ENCODE measurements around the gene VPS26C.
"Not testable (repeated sequence)": the region's sequence is repeated elsewhere in the genome, so short reads cannot be mapped to it uniquely, and the experiment has no call there.

VPS26C gene

GRCh38 chr21:37292041-37292440 lies 24.9 kb upstream of the VPS26C start:
- H3K36me3 ChIP-seq (replicated peaks; ENCODE audit: insufficient read depth, low read length): no peaks in the 10 kb centered on the region
- H3K9ac ChIP-seq (ENCODE audit: low read length): no peak overlapping the region
- DNase-seq: no peak
- no peaks in the 10 kb centered on the region for H3K27me3 ChIP-seq (replicated peaks; ENCODE audit: insufficient read depth, low read length)
- H3K9me2 ChIP-seq (replicated peaks; ENCODE audit: insufficient read depth, low read length): no peaks in the 10 kb centered on the region
- no peaks in the 10 kb centered on the region for H3K9me3 ChIP-seq (replicated peaks; ENCODE audit: insufficient read depth, low read length)
- TF ChIP-seq EZH2 (optimal IDR thresholded peaks at IDR 0.05; ENCODE audit: low read depth, low read length) (no peak), CTCF (IDR thresholded peaks at IDR 0.05; ENCODE audit: low read length) (no peak), EZH2phosphoT487 (IDR thresholded peaks at IDR 0.05; ENCODE audit: low read length) (no peak)
- H3K79me2 ChIP-seq (ENCODE audit: low read length): no peaks in the 10 kb centered on the region
- H4K20me1 ChIP-seq (ENCODE audit: insufficient read depth, low read length): no peaks in the 10 kb centered on the region
- H3K4me1 ChIP-seq (ENCODE audit: low read length): no peaks in the 10 kb centered on the region
- no peak overlapping the region for H3K4me3 ChIP-seq (ENCODE audit: low read length)
- no peak overlapping the region for H2AFZ ChIP-seq (ENCODE audit: low read length)
- H3K27ac ChIP-seq (ENCODE audit: low read length): no peak overlapping the region
- no peak overlapping the region for H3K4me2 ChIP-seq (ENCODE audit: low read depth, low read length)
- no peaks in the 10 kb centered on the region for H3F3A ChIP-seq (ENCODE audit: insufficient read depth, low read length)

DNA sequence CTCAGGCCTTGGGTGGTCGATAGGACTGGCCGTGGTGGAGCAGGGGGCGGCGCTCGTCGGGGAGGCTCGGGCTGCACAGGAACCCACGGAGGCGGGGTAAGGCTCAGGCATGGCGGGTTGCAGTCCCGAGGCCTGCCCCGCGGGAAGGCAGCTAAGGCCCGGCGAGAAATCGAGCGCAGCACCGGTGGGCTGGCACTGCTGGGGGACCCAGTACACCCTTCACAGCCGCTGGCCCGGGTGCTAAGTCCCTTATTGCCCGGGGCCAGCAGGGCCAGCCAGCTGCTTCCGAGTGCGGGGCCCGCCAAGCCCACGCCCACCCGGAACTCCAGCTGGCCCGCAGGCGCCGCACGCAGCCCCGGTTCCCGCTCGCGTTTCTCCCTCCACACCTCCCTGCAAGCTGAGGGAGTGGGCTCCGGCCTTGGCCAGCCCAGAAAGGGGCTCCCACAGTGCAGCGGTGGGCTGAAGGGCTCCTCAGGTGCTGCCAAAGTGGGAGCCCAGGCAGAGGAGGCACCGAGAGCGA lies 16.1 kb upstream of the VPS26C start:
- not testable (repeated sequence) for H3K4me2 ChIP-seq (ENCODE audit: low read depth, low read length); DNase-seq; H3K9ac ChIP-seq (ENCODE audit: low read length); H3K36me3 ChIP-seq (replicated peaks; ENCODE audit: insufficient read depth, low read length); H3K9me3 ChIP-seq (replicated peaks; ENCODE audit: insufficient read depth, low read length); H4K20me1 ChIP-seq (ENCODE audit: insufficient read depth, low read length); H3K27ac ChIP-seq (ENCODE audit: low read length); H3K9me2 ChIP-seq (replicated peaks; ENCODE audit: insufficient read depth, low read length); H3K4me1 ChIP-seq (ENCODE audit: low read length); H3K4me3 ChIP-seq (ENCODE audit: low read length); H3K79me2 ChIP-seq (ENCODE audit: low read length); H3F3A ChIP-seq (ENCODE audit: insufficient read depth, low read length); H3K27me3 ChIP-seq (replicated peaks; ENCODE audit: insufficient read depth, low read length); H2AFZ ChIP-seq (ENCODE audit: low read length)

GRCh38 chr21:37282602-37283001 lies 15.5 kb upstream of the VPS26C start:
- not testable (repeated sequence) for H2AFZ ChIP-seq (ENCODE audit: low read length); H3K4me2 ChIP-seq (ENCODE audit: low read depth, low read length); H3K4me1 ChIP-seq (ENCODE audit: low read length); H3K9me2 ChIP-seq (replicated peaks; ENCODE audit: insufficient read depth, low read length); H3F3A ChIP-seq (ENCODE audit: insufficient read depth, low read length); H3K4me3 ChIP-seq (ENCODE audit: low read length); H3K9me3 ChIP-seq (replicated peaks; ENCODE audit: insufficient read depth, low read length); H3K27ac ChIP-seq (ENCODE audit: low read length); H3K36me3 ChIP-seq (replicated peaks; ENCODE audit: insufficient read depth, low read length); H3K79me2 ChIP-seq (ENCODE audit: low read length); H3K27me3 ChIP-seq (replicated peaks; ENCODE audit: insufficient read depth, low read length); H4K20me1 ChIP-seq (ENCODE audit: insufficient read depth, low read length); DNase-seq; H3K9ac ChIP-seq (ENCODE audit: low read length)

DNA sequence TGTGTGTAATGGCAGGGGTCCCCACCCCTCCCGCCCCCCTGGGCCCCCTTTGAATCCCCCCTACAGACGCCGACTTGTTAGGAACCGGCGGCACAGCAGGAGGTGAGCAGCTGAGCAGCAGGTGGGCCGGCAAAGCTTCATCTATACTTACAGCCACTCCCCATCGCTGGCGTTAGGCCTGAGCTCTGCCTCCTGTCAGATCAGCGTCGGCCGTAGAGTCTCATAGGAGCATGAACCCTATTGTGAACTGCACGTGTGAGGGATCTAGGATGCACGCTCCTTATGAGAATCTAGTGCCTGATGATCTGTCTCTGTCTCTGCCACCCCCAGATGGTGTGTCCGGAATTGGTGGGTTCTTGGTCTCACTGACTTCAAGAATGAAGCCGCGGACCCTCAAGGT lies 14.9 kb upstream of the VPS26C start:
- H3K4me1 ChIP-seq (ENCODE audit: low read length): no peaks in the 10 kb centered on the region
- no peaks in the 10 kb centered on the region for H3K9me2 ChIP-seq (replicated peaks; ENCODE audit: insufficient read depth, low read length)
- H3F3A ChIP-seq (ENCODE audit: insufficient read depth, low read length): no peaks in the 10 kb centered on the region
- H3K79me2 ChIP-seq (ENCODE audit: low read length): no peaks in the 10 kb centered on the region
- no peak overlapping the region for H3K4me2 ChIP-seq (ENCODE audit: low read depth, low read length)
- H3K4me3 ChIP-seq (ENCODE audit: low read length): no peak overlapping the region
- no peaks in the 10 kb centered on the region for H3K27me3 ChIP-seq (replicated peaks; ENCODE audit: insufficient read depth, low read length)
- TF ChIP-seq EZH2 (optimal IDR thresholded peaks at IDR 0.05; ENCODE audit: low read depth, low read length) (no peak), CTCF (IDR thresholded peaks at IDR 0.05; ENCODE audit: low read length) (no peak), EZH2phosphoT487 (IDR thresholded peaks at IDR 0.05; ENCODE audit: low read length) (no peak)
- no peak for DNase-seq
- no peak overlapping the region for H2AFZ ChIP-seq (ENCODE audit: low read length)
- H3K9ac ChIP-seq (ENCODE audit: low read length): no peak overlapping the region
- H4K20me1 ChIP-seq (ENCODE audit: insufficient read depth, low read length): no peaks in the 10 kb centered on the region
- no peaks in the 10 kb centered on the region for H3K9me3 ChIP-seq (replicated peaks; ENCODE audit: insufficient read depth, low read length)
- H3K27ac ChIP-seq (ENCODE audit: low read length): no peak overlapping the region
- no peaks in the 10 kb centered on the region for H3K36me3 ChIP-seq (replicated peaks; ENCODE audit: insufficient read depth, low read length)
